Astrocyte of the hippocampus (primary cell): Measurements from ENCODE around the gene SCAF1.
A peak's percentile ranks its signal among the peaks of the same experiment; 100 is the strongest.

Experiments used
- DNase-seq: peaks from one replicate; pipeline ENCODE4 v3.0.0; 2011; ENCODE audit warnings: low read depth, low spot score

Gene SCAF1

GRCh38 chr19:49641688-49642491 is at the start of gene SCAF1:
Gene SCAF1, plus strand, starts transcription at chr19:49642209. Its CDS starts 2,818 bp downstream, at chr19:49645027.
- DNase-seq = peak; percentile 100

GRCh38 chr19:49592486-49593232 is 49.4 kb upstream of the SCAF1 start:
- peak; percentile 33 for DNase-seq

- peak; percentile 97 for DNase-seq
These were observed 48.5 kb upstream of the SCAF1 start for GRCh38 chr19:49593233-49594113.

- DNase-seq = no peak
These were observed 47.6 kb upstream of the SCAF1 start for GRCh38 chr19:49594157-49594992.

- no peak for DNase-seq
These were observed 46.8 kb upstream of the SCAF1 start for GRCh38 chr19:49594993-49595818.

GRCh38 chr19:49595819-49596404 is 46.1 kb upstream of the SCAF1 start:
- no peak for DNase-seq

GRCh38 chr19:49596407-49596806 is 45.6 kb upstream of the SCAF1 start:
- no peak for DNase-seq

- no peak for DNase-seq
These were observed 44.9 kb upstream of the SCAF1 start for GRCh38 chr19:49596954-49597702.

GRCh38 chr19:49597703-49597974 is 44.4 kb upstream of the SCAF1 start:
- no peak for DNase-seq

GRCh38 chr19:49599378-49600295 is 42.4 kb upstream of the SCAF1 start:
- DNase-seq = no peak

- no peak for DNase-seq
These were observed 40.4 kb upstream of the SCAF1 start for GRCh38 chr19:49601482-49602038.

- DNase-seq = no peak
These were observed 39.2 kb upstream of the SCAF1 start for GRCh38 chr19:49602806-49603205.

- no peak for DNase-seq
These were observed 36.4 kb upstream of the SCAF1 start for GRCh38 chr19:49605605-49606004.

GRCh38 chr19:49609499-49610092 is 32.4 kb upstream of the SCAF1 start:
- no peak for DNase-seq

- peak; percentile 24 for DNase-seq
These were observed 28.6 kb upstream of the SCAF1 start for GRCh38 chr19:49613374-49613773.

- DNase-seq = peak; percentile 71
These were observed 27.7 kb upstream of the SCAF1 start for GRCh38 chr19:49614096-49614833.

GRCh38 chr19:49615861-49616260 is 26.1 kb upstream of the SCAF1 start:
- no peak for DNase-seq
